Endothelial cell of umbilical vein (primary cell): Measurements from ENCODE around the gene LPAR3. TPM values are rescaled to one million over a fixed set of nuclear protein-coding genes. Genes with fewer than 3 reads are reported as not detected.

Experiments used
- BruUV-seq: library from RNA; stranded (reverse); fragments of 400-500 nt; replicated peaks from 2 replicates; lab custom pipeline; 2021; lab: Mats Ljungman, UMichigan
- CTCF ChIA-PET: fragments of 300-600, 350-600 bp; sonication (Branson Sonifier 250); formaldehyde crosslinking; loops from one replicate; lab custom pipeline; 2021; ENCODE audit warnings: antibody characterized with exemption, inconsistent platforms; lab: Charles Lee
- POLR2A ChIA-PET: fragments of 300-600, 350-600 bp; sonication (Branson Sonifier 250); formaldehyde crosslinking; loops from one replicate; lab custom pipeline; 2021; ENCODE audit warnings: antibody characterized with exemption, inconsistent platforms; lab: Charles Lee
- DNase-seq: peaks from one replicate; pipeline ENCODE4 v3.0.0-alpha.2; 2011; ENCODE audit warnings: low read depth, low spot score
- FAIRE-seq: peaks from 2 replicates; lab custom pipeline; 2011; peaks lifted over from hg19 to GRCh38; lab: Jason Lieb, UNC
- H2AFZ ChIP-seq: 2 replicates; pipeline ENCODE4 v1.6.0; 2012; ENCODE audit warnings: low read depth, low read length, control low read depth, inconsistent platforms
- H3K27ac ChIP-seq: 2 replicates; pipeline ENCODE4 v1.5.1; 2011; ENCODE audit warnings: low read depth, mild to moderate bottlenecking, control low read depth, low read length, moderate library complexity; ENCODE audit not compliant: insufficient read depth
- H3K27me3 ChIP-seq, 2 experiments: 2 replicates each; pipeline versions ENCODE4 v1.6.0 to v1.6.1; 2011; ENCODE audit warnings: low read length in 2 of 2, mixed read lengths in 1 of 2; ENCODE audit not compliant: control insufficient read depth in 2 of 2, insufficient read depth in 2 of 2
- H3K36me3 ChIP-seq, 2 experiments: 2 replicates in 1 of 2; 3 replicates in 1 of 2; pipeline ENCODE4 v1.5.1; 2011; ENCODE audit warnings: low read length in 2 of 2, mild to moderate bottlenecking in 1 of 2, moderate library complexity in 1 of 2; ENCODE audit not compliant: control insufficient read depth in 2 of 2, insufficient read depth in 2 of 2; ENCODE audit errors: extremely low read depth in 1 of 2
- H3K4me1 ChIP-seq: 3 replicates; pipeline ENCODE4 v1.5.1; 2011; ENCODE audit warnings: mild to moderate bottlenecking, low read length; ENCODE audit not compliant: control insufficient read depth, insufficient read depth; ENCODE audit errors: extremely low read depth
- H3K4me2 ChIP-seq: 2 replicates; pipeline ENCODE4 v1.6.1; 2011; ENCODE audit warnings: low read length, control low read depth, mixed read lengths; ENCODE audit not compliant: insufficient read depth
- H3K4me3 ChIP-seq, 3 experiments: fragments of 200-600 bp in 1 of 3; sonication (generic), shearing (Covaris generic) in 1 of 3; replicated peaks in 1 of 3; 2 replicates each; pipeline ENCODE4 v1.5.1; 2011 to 2016; ENCODE audit warnings: control low read depth in 3 of 3, low read length in 3 of 3, mild to moderate bottlenecking in 2 of 3, inconsistent platforms in 1 of 3, low read depth in 1 of 3, moderate library complexity in 1 of 3; ENCODE audit not compliant: insufficient read depth in 1 of 3
- H3K79me2 ChIP-seq: 2 replicates; pipeline ENCODE4 v1.6.0; 2012; ENCODE audit warnings: low read length, inconsistent platforms; ENCODE audit not compliant: control insufficient read depth, insufficient read depth
- H3K9ac ChIP-seq: replicated peaks from 2 replicates; pipeline ENCODE3; 2011; ENCODE audit warnings: low read length, control low read depth; ENCODE audit not compliant: insufficient read depth; ENCODE audit errors: extremely low read depth
- H3K9me1 ChIP-seq: replicated peaks from 3 replicates; pipeline ENCODE4 v1.6.0; 2011; ENCODE audit warnings: mild to moderate bottlenecking, low read length; ENCODE audit not compliant: control insufficient read depth, insufficient read depth; ENCODE audit errors: extremely low read depth
- H3K9me3 ChIP-seq: replicated peaks from 2 replicates; pipeline ENCODE4 v1.5.1; 2012; ENCODE audit warnings: low read length, inconsistent platforms; ENCODE audit not compliant: control insufficient read depth, insufficient read depth
- H4K20me1 ChIP-seq: replicated peaks from 2 replicates; pipeline ENCODE3; 2011; ENCODE audit warnings: mild to moderate bottlenecking, low read length; ENCODE audit not compliant: control insufficient read depth, insufficient read depth; ENCODE audit errors: extremely low read depth
- CTCF ChIP-seq, 2 donors: IDR thresholded peaks; 1 replicate in 1 of 2; 2 replicates in 1 of 2; pipeline ENCODE4 v1.5.1; 2011; ENCODE audit warnings: low read length in 2 of 2, mild to moderate bottlenecking in 2 of 2, moderate library complexity in 2 of 2, control low read depth in 1 of 2, inconsistent platforms in 1 of 2, low read depth in 1 of 2; ENCODE audit not compliant: insufficient read depth in 1 of 2; ENCODE audit errors: extremely low read depth in 1 of 2
- FOS ChIP-seq: IDR thresholded peaks from 2 replicates; pipeline ENCODE4 v1.6.1; 2011; ENCODE audit warnings: mild to moderate bottlenecking, low read length, moderate library complexity, borderline replicate concordance; ENCODE audit not compliant: insufficient read depth
- GATA2 ChIP-seq: IDR thresholded peaks from 2 replicates; pipeline ENCODE4 v1.7.0; 2011; ENCODE audit warnings: low read depth, mild to moderate bottlenecking, moderate library complexity, mixed read lengths, low read length; ENCODE audit not compliant: insufficient read length, insufficient read depth
- JUN ChIP-seq: IDR thresholded peaks from 2 replicates; pipeline ENCODE4 v1.6.1; 2011; ENCODE audit warnings: borderline replicate concordance, low read depth; ENCODE audit not compliant: insufficient read length, insufficient read depth
- MAX ChIP-seq: IDR thresholded peaks from 2 replicates; pipeline ENCODE4 v1.6.1; 2011; ENCODE audit not compliant: insufficient read depth, insufficient read length
- POLR2A ChIP-seq: IDR thresholded peaks from 2 replicates; pipeline ENCODE4 v1.6.1; 2012; ENCODE audit warnings: low read depth, mild to moderate bottlenecking, control low read depth, low read length
- POLR2AphosphoS5 ChIP-seq: IDR thresholded peaks from 2 replicates; pipeline ENCODE4 v1.6.1; 2012; ENCODE audit warnings: low read depth, mild to moderate bottlenecking, control low read depth, low read length, moderate library complexity; ENCODE audit not compliant: insufficient read depth
- dilution Hi-C: fragments of 300-500 bp; cut with MboI; formaldehyde crosslinking; loops from one replicate; pipeline ENCODE4 v1.15.0; 2019; ENCODE audit warnings: low sequenced_read_pairs; ENCODE audit not compliant: extremely low pct_ligation_motif_present
- intact Hi-C: fragments of 100-400 bp; cut with micrococcal nuclease; formaldehyde crosslinking; loops from one replicate; pipeline ENCODE4 v1.10.0; 2022
- polyA plus RNA-seq, 4 experiments: library from polyadenylated mRNA; depleted of rRNA in 3 of 4; stranded (reverse) in 3 of 4; unstranded in 1 of 4; fragments of >200 nt; gene quantifications; 2 replicates each; pipeline versions ENCODE4 v1.2.1 to v1.2.3, GENCODE V29; 2011 to 2012; ENCODE audit warnings: missing spikeins in 1 of 4
- total RNA-seq: library from RNA; stranded (reverse); gene quantifications from 2 replicates; pipeline ENCODE4 v1.2.3, GENCODE V29; 2021

Gene LPAR3
- total and polyA plus RNA-seq, 2 donors (not counting 3 experiments of a cell fraction or from before 2014, with no cell fraction given), result not detected

- Histone ChIP-seq H3K9me3 (no peaks in the 10 kb centered on the region), H3K4me3 (no peak overlapping the region), H4K20me1 (no peaks in the 10 kb centered on the region), H3K4me1 (peaks cover 5% of the 10 kb centered on the region), H3K36me3 (no peaks in the 10 kb centered on the region), H3K27ac (no peak overlapping the region), H3K4me2 (no peak overlapping the region), H3K9me1 (no peaks in the 10 kb centered on the region), H3K27me3 (peaks cover 5 to 13% of the 10 kb centered on the region in 2 experiments), H3K79me2 (no peaks in the 10 kb centered on the region), H3K9ac (no peak overlapping the region), H2AFZ (no peak overlapping the region)
- intact Hi-C loops, result no loop called here
- BruUV-seq, result no TSS peak
- DNase-seq (no peak), FAIRE-seq (no peak)
- POLR2A ChIA-PET, result no interaction called here
- dilution Hi-C loops, result no loop called here
- CTCF ChIA-PET, result interaction anchor here (5.6 kb wide), 1 partner anchor 315 kb away, joined by 520 read pairs; the partner anchor contains the start of gene C1orf52
- no peak for TF ChIP-seq POLR2AphosphoS5
Observed at GRCh38 chr1:84941843-84942242, 48.8 kb upstream of the LPAR3 start.

GRCh38 chr1:84940481-84940880, 47.5 kb upstream of the LPAR3 start:
- intact Hi-C loops, result no loop called here
- ChIA-PET CTCF (interaction anchor here (0.6 to 5.6 kb wide), 3 partner anchors 87 to 498 kb away, joined by 3 to 520 read pairs (median 5); partner anchors contain the start of gene C1orf52), POLR2A (no interaction called here)
- H3K36me3 ChIP-seq, result no peaks in the 10 kb centered on the region
- H3K9me1 ChIP-seq, result no peaks in the 10 kb centered on the region
- H3K27me3 ChIP-seq, result peaks cover 5 to 16% of the 10 kb centered on the region in 2 experiments
- FAIRE-seq (peak; percentile 48), DNase-seq (peak; percentile 21)
- H3K79me2 ChIP-seq, result no peaks in the 10 kb centered on the region
- H3K9ac ChIP-seq, result no peak overlapping the region
- no peaks in the 10 kb centered on the region for H3K9me3 ChIP-seq
- TF ChIP-seq GATA2 (peak; percentile 80), FOS (peak; percentile 59), MAX (no peak), JUN (no peak), CTCF (IDR thresholded peaks at IDR 0.05; ENCODE audit: extremely low read depth in 1 of 2, insufficient read depth in 1 of 2, low read depth in 1 of 2, low read length in 2 of 2) (no peak), POLR2A (no peak), POLR2AphosphoS5 (no peak)
- dilution Hi-C loops, result no loop called here
- no peak overlapping the region for H3K4me2 ChIP-seq
- H2AFZ ChIP-seq, result no peak overlapping the region
- BruUV-seq, result no TSS peak
- H3K27ac ChIP-seq, result no peak overlapping the region
- H3K4me1 ChIP-seq, result peaks cover 5% of the 10 kb centered on the region
- H4K20me1 ChIP-seq, result no peaks in the 10 kb centered on the region
- no peak overlapping the region for H3K4me3 ChIP-seq
